Colon (tissue), 2 donors: Measurements from ENCODE around the gene DHX9.

ENCODE experiments used
- FAIRE-seq: peaks from 2 replicates; lab custom pipeline; 2012; peaks lifted over from hg19 to GRCh38; lab: Jason Lieb, UNC
- donor health status: control.
- donor health status: control.

The DHX9 gene

GRCh38 chr1:182839209-182840066, at the start of gene DHX9:
TSS of gene DHX9 (plus strand) at chr1:182839347. CDS start at chr1:182842567, 3,220 bp downstream.
- FAIRE-seq = no peak

DNA sequence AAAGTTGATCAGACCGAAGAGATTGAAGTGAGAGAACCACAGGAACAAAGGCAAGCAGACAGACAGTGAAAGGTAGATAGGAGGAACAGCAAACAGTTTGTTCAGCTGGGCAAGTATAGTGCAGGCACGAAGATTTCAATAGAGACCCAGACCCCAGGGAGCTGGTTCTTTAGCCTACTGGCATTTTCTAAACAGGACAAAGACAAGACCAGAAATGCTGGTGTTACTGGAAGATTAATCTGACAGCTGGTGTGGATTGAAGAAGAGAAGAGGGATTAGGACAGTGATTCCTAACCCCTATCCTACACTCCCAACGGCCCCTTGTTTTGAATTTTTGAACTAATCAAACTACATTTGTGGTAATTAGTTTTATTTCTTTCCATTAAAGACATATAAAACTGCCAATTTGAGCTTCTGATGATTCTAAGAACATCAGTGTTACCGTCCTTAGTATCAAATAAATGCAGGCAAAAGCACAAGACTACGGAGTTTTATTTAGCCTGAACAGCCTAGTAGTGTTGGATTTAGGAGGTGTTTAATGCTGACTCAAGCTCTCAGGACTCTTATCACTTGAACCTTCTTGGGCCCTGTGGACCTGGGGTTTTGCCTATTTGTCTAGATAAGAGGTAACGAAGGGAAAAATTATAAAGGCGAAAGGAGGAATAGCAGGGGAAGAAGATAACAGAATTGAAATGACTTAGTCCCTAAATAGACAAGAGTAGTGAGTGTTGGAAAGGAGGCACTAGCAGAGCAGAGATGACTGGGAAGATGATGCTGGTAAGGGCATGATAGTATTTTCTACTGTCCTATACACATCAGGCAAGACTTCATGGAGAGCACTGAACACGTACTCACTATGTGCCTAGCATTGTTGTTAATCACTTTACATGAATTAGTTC, 47.6 kb upstream of the DHX9 start:
- no peak for FAIRE-seq

GRCh38 chr1:182794091-182794490, 45.1 kb upstream of the DHX9 start:
- no peak for FAIRE-seq

GRCh38 chr1:182794676-182795201, 44.4 kb upstream of the DHX9 start:
- FAIRE-seq = no peak

DNA sequence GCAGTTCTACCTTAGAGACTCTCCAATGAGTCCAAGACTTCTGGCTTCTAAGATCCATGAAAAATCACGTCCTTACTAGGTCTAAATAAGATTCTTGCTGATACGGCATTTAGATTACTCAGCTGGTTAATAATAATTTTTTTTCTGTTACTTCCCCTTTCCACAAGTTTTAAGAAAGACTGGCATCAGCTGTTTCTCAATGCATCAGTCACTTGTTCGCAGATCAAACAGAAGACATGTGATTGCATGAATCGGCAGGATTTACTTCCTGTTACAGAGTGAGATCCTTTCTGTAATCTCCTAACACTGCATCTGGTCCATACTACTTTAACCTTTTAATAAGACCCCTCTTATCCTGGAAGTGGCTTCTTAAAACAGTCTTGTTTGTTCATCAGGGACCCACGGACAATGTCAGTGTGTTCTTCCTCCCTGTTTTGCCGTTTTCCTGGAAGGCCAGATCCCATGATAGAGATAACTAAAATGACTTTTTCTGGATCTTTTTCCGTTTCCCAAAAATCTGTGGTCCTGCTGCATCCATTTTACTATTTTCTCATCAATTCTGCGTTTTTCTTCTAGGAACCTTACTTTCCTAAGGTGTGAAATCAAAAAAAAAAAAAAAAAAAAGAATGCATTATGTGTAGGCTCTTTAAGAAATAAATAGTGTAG, 43.5 kb upstream of the DHX9 start:
- no peak for FAIRE-seq

- no peak for FAIRE-seq
These were observed 36.9 kb upstream of the DHX9 start for GRCh38 chr1:182802006-182802803.

GRCh38 chr1:182803846-182804245, 35.3 kb upstream of the DHX9 start:
- FAIRE-seq = no peak

DNA sequence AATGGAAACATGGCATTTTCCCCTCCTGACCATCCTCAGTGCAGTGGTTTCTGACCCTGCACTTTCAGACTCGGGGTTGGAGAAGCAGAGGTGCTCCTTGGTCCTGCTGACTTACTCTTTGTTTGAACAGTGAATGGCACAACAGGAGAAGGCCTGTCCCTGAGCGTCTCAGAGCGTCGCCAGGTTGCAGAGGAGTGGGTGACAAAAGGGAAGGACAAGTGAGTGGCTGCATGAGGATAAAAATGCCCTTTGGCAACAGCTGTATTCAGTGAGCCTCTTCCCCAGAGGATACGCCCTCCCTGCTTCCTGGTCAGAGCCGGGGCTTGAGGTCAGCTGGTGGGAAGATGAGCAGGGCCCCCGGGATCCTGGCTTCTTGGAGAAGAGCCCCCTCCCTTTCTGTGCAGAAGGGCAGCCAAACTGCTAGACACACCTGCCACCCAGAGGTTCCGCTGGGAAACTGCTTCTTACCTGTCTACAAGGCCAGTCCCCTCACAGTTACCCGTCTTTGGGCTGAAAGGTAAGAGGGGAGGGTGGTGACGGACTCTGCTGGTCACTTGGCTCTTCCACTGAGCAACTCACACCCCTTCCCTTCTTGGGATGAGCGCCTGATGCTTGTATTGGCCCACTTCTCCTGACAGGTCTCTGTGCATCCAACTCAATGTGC, 33.0 kb upstream of the DHX9 start:
- FAIRE-seq = no peak

DNA sequence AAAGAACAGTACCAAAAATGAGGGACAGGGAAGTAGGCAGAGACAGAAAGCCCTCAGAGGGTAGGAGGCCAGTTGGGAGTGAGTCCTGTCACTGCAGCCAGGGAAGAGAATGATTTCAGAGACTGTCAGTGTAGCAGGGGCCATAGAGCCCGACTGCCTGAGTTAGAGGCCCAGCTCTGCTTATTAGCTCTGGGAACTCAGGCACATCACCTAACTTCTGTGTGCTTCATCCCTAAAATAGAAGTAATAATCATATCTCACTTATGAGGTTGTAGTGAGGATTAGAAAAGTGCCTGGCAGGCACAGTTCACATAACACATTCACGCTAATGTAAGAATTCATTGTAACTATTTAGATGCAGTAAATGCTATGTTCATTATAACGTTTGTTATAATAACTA, 31.2 kb upstream of the DHX9 start:
- FAIRE-seq = no peak

- no peak for FAIRE-seq
These were observed 29.7 kb upstream of the DHX9 start for GRCh38 chr1:182809414-182809957.

DNA sequence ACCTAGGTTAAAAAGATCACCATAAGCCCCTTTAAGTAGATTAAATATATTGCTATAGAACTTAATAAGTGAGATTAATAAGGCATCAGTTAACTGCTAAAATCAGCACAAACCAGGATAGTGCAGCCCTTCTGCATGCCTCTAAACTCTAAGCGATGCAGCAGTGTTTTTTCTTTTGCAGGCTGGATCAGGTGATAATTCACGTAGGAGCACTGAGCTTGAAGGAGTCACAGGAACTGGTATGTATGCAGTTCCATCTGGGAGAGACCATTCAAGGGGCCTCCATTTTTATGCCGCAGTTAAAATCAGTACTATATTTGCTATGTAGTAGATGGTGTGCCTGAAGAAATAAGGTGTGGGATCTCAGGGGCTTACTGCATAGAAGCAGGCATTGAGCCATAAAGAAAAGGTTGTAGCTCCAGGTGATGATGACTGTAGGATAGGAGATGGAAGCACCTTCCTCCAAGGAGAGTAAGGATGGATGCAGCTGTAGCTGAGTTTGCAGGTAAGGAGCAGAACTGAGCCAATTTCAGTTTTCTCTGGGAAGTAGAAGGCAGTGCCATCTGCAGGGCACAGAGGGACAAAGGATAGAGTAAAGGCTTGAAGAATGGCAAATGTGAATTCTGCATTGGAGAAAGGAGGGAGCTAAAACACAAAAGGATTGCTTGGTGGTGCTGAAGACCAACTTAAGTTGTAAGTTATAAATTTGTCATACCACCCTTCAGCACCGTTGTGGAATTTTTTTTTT, 27.0 kb upstream of the DHX9 start:
- FAIRE-seq = no peak

- FAIRE-seq = no peak
These were observed 22.3 kb upstream of the DHX9 start for GRCh38 chr1:182816863-182817262.

DNA sequence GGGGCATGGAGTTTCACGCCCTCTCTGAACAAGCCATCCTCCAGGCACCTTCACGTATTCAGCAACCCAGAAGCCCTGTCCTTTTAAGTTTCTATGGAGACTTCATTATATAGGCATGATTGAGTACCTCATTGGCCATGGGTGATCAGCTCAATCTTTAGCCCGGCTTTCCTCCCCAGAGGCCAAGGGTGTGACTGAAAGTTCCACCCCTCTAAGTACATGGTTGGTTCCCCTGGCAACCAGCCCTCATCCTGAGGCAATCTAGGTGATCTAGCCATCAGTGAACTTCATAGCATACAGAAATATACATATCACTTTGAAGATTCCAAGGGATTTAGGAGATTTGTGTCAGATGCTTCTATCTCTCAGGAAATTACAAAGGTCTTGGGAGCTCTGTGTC, 21.3 kb upstream of the DHX9 start:
- FAIRE-seq = no peak

GRCh38 chr1:182823220-182823619, 15.9 kb upstream of the DHX9 start:
- no peak for FAIRE-seq

- no peak for FAIRE-seq
These were observed 12.3 kb upstream of the DHX9 start for GRCh38 chr1:182826892-182827291.

DNA sequence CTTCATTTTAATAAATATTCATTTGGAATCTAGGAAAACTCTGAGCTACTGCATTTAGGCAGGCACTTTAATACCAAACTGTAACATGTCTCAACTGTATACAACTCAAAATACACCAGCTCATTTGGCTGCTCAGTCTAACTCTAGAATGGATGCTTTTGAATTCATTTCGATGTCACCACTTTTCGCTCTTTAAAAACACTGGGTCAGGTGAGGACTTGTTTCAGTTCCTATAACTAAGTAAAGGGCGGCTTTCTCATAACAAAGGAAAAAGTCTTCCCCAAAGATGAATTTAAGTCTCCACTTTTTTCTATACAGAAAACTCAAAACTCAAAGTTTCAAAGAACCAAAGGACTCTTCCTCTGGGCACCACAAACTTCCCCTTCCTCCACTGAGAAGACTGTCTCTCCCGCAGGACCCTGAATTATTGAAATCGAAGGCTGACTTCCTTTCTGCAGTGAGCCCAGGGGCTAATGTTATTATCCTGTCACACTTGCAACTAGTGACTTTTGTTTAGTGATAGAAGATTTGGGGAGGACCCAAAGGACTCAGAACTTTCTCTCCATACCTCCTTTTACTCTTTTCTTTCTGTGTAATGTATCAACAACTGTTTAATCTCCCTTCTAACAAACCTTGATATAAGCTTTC, 9.7 kb upstream of the DHX9 start:
- FAIRE-seq = no peak

DNA sequence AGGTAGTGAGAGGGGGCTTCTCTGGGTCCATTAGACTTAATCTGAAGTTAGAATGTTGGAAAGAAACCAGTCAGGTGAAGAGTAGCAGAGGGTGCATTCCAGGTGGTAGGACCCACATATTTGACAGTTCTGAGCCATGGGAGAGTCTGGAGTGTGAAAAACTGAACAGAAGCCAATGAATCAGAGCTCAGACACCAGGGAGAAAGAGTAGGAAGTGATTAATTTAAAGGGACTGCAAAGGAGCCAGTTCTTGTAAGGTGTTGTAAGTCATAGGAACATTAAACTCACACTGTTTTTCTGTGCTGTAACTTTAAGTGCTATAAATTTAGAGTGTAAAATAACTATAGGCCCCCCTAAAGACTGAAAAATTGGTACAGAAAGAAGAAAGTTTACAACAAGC, 5.9 kb upstream of the DHX9 start:
- FAIRE-seq = no peak

DNA sequence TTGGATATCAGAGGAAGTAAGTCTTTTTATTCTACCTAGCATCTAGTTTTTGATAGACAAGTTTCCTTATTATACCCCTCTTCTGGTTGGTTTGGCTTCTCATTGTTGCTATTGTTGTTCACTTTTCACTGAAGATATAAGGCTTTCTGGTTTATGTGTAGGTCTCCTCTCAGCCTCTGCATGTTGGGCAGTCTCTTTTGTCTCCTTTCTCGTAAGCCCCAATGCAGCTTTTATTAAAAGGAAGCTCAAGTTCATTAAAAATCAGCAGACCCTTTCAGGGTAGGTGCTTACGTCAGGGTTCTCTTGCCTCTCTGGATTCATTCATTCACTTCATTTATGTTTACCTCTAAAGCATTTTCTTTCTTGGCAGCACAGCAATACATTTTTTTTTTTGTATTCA, 4.8 kb upstream of the DHX9 start:
- FAIRE-seq = no peak

GRCh38 chr1:182835806-182836205, 3.3 kb upstream of the DHX9 start:
- FAIRE-seq = no peak
